ENCODE measurements around the gene CDK6.
"Not testable (repeated sequence)": the region's sequence is repeated elsewhere in the genome, so short reads cannot be mapped to it uniquely, and the experiment has no call there.

DNA sequence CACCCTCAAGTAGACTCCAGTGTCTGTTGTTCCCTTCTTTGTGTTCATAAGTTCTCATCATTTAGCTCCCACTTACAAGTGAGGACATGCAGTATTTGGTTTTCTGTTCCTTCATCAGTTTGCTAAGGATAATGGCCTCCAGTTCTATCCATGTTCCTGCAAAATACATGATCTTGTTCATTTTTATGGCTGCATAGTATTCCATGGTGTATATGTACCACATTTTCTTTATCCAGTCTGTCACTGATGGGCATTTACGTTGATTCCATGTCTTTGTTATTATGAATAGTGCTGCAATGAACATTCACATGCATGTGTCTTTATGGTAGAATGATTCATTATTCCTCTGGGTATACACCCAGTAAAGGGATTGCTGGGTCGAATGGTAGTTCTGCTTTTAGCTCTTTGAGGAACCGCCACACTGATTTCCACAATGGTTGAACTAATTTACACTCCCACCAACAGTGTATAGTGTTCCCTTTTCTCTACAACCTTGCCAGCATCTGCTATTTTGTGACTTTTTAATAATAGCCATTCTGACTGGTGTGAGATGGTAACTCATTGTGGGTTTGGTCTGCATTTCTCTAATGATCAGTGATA, 79.0 kb downstream of the CDK6 start:
- not testable (repeated sequence) for TF ChIP-seq EZH2 (IDR thresholded peaks at IDR 0.05; ENCODE audit: insufficient read depth, poor library complexity, severe bottlenecking); EZH2phosphoT487 (IDR thresholded peaks at IDR 0.05; ENCODE audit: insufficient read depth, low read depth)

All from GM23248 (cell line).